NCI-H226 (cell line): ENCODE measurements around the gene ADORA1.

Experiments
- DNase-seq: peaks from one replicate; pipeline ENCODE4 v3.0.0-alpha.2; 2015

ADORA1 gene

DNA sequence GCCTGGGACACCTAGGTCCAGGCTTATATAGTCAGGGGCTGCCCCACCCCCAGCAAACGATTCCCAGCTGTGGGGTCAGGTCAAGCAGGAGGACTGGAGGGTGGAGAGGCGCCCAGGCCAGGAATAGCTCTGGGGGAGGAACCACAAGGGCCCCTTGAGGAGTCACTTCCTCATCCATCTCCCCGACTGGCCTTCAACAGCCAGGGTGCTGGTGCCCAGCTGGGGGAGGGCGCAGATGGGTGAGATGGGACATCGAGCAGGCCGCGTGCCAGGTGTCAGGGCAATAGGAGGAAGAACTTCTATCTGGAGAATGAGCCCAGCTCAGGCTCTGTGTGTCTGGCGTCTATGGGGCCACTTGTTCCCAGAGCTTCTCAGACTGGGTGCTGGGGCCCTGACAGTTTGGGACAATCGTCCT is 48.3 kb downstream of the ADORA1 start:
- DNase-seq, result no peak

DNA sequence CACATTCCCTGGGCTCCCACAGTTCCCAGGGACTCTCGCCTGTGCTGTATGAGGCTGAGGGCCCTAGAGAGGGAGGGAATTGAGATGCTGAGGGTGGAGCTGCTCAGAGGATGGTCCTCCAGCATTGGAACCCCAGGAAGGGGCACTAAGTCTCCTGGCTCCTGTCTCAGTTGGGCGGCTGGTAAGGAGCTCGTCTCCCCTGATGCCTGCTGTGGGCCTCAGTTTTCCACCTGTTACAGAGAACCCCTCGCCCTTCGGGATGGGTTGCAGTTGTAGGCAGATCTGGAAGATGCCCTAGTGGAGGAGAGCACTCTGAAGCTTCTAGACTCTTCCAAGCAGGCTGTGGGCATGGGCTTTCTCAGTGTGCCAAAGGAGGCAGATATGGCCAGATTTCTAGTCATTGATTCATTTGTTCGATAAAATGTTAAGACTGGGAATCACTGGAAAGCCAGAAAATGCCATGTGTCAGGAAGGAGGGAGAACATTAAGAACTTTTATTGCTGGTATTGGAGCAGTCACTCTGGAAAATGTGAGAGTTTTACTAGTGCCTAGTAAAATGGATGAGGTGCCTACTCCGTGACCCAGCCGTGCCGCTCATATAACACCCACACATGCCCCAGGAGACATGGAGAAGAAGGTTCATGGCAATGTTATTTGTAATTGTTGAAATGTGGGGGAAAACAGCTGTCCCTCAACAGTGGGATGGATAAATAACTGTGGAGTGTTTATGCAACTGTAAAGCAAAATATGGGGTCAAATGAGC is 48.9 kb downstream of the ADORA1 start:
- no peak for DNase-seq

DNA sequence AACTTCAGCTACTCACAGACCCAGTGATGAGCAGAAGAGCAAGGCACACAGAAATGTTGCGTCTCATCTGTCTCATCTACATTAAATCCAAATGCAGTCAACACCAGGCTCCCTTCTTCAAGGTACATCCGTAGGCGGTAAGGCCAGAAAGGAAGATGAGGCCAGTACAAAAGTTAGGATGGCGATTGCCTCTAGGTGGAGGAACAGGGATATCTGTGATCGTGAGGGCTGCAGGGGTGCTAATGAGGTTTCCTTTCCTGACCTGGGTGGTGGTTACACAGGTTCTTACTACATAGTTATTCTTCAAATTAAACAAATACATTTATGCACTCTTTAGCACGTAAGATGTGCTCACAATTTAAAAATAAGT is 49.5 kb downstream of the ADORA1 start:
- DNase-seq, result no peak

DNA sequence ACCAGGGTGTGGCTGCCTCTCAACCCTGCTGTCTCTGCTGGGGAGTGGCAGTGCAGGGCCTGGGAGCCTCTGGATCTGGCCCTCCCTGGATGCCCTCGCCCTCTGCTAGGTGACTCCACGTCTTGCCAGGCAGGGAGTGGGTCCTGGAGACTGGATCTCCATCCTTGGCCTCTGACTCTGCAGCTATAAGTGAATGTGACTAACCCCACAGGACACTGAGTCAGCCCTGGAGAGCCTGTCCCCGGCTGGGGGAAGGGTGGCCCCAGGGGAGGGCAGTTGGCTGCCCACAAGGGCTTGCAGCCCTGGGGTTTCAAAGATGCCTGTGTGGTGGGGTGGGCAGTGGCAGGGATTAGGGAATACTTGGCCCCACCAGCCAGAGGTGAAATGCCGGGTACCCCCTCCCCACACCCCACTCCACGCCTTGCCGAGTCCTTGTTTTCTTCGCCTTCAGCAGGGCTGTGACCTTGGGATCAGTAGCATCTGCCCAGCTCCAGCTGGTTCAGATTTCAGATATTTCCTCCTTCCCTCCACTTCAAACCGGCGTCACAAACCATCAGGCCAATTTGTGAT is 50.0 kb downstream of the ADORA1 start:
- no peak for DNase-seq

DNA sequence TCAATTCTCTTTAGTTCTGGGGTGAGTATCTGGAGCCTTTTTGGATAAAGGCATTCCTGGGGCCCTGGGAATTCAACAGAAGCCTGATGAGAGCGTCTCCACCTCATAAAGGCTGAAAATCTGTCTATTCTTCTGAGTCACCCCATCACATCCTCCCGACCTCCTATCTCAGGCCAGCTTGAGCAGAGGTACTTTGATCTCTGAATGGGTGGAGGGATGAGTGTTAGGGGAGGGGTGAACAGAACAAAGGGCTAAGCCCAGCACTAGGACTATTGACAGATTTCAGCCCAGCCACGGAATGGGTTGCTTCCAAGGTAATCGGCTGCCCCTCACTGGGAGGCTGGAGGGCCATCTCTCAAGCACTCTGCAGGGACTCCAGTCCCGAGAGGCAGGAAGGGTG is 50.6 kb downstream of the ADORA1 start:
- DNase-seq, result peak; percentile 17

DNA sequence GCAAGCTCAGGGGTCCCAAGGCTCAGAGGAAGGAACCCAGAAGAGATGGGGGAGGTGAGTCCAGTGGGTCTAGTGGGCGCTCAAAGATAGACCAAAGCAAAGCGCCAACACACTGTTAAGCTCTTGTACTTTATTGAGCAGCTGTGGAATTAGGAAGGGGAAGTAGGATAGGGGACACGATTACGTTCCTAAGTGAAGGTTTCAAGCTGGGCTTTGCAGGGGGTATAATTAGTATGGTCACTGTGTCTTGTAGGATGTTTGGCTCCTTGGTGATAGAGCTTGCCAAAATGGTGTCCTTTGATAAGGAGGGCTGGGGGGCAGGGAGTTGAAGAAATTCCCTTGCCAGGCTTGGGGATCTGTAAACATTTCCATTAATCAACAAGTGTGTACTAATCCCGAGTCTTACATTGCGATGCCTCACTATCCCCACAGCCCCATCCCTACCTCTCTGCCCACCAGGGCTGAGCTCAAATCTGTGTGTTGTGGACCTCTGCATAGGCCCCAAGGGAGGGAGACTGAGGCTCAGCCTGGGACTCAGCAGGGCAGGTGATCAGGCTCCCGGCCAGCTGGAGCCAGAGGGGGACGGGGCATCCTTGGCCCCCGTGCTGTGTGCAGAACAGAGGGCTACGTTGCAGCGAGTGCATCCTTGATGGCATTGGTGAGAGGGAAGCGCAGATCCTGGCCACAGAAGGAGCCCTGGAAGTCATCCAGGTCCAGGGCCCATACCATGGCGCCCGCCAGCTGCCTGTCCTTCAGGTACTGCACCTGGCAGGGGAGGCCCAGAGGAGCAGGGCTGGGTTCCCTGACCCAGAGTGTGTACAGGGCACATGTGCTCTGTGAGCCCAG is 51.5 kb downstream of the ADORA1 start:
- no peak for DNase-seq

DNA sequence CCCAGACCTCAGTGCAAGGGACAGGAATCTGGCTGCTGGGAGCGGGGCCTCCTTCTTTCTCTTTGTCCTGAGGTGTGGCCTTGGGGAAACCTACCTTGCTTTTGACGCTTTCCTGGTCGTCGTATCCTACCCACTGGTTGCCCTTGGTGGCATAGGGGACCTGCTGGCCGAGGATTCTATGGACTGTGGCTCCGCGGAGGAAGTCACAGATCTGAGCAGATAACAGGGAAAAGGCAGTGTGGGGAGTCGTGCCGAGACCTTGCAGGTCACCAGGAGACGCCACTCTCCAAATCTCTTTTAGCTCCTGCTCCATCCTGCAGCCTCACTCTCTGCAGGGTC is 52.1 kb downstream of the ADORA1 start:
- DNase-seq, result no peak

DNA sequence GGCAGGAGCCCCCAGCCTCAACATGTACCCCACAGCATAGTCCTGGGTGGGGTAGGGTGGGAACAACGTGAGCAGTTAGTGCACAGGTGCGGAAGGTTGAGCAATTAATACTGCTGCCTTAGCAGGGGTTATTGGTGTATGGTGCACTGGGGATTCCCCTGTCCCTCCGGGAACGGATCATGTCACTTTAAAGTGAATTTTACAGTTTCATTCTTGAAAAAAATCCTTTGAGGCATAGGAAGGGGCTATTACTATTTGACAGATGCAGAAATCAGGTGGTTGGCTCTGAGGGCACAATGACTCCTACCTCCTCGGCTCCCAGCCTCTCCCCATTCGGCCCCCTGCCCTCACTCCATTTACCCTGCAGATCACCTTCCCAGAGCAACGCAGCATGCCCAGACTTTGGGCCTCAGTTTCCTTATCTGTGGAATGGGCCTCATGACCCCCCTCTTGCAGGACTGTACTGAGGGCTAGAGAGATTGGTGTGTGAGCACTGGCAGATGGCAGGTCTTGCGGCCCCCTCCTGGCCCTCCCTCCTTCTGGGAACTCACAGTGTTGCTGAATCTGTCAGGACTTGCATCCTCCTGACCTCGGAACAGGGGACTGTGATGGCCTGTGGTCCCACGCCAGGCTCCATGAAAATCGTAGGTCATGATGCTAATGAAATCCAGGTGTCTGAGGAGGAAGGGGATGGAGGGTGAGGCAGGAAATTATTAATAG is 53.2 kb downstream of the ADORA1 start:
- no peak for DNase-seq

DNA sequence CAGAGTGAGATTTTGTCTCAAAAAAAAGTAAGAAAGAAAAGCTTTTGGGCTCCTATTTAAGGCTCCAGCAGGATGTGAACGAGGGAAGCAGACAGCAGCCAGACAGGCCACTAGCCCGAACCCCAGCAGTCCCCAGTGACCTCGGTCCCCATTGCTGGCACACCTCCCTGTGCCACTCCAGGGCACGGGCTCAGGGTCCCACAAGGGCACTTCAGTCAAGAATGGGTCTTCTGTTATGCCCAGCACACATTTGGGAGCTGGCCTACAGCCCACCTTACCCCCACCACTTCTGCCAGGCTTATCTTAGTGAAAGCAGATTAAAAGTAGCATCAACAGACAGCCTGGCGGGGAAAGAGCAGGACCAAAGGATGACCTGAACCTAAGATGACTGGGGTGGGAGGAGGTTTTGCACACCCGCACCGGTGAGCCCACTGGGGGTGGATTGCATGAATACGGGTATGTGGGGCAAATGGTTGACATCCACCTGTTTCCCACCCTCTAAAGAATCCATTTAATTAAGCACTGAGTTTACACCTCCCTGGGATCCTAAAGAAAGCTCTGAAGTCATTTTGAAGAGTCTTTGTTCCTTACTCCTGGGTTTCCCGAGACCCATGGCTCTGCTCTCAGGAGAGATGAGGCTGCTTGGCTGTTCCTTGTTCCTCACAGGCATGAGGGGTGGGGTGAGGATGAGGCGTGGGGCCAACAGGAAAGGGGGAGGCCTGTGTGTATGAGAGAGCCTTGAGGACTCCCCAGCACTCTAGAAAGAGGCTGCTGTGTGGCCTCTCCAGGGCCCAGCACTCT is 54.3 kb downstream of the ADORA1 start:
- no peak for DNase-seq

DNA sequence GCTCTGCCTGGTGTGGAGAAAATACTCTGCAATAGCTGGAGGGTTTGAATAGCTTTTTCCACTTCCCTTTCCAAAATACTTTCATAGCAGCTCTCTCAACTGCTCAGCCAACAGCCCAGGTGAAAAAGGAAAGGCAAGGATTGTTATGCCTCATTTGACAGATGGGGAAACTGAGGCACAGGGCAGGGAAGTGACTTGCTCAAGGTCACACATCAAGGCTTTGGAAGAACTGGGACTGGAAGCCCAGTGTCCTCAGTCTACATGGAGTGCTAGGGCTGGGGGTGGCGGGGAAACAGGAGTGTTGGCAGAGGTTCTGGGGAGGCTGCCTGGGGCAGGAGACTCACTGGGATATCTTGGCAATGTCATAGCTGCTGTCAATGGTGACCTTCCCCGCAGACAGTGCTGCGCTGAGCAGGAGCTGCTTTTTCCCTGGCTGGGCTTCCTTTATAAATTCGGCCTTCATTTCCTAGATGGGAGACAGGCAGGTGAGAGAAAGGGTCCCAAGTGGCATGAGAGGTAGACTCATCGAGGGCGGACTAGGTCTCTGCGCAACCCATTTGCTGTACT is 54.9 kb downstream of the ADORA1 start:
- no peak for DNase-seq

DNA sequence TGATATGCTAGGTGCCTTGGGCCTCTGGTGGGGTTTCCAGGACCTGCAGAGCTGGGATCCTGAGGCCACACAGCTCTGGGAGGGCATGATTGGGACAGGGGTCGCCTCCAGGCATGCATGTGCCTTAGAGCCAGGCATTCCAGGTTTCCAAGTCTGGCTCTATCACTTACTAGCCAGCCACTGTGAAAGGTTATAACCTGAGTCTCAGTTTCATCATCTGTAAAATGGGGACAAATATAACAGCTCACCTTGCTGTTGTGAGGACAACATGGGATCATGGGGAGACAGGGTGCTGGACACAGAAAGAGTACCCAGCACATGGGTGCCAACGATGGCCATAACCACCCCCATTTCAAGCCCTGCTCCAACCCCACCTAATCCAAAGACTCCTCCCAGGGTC is 56.3 kb downstream of the ADORA1 start:
- no peak for DNase-seq

DNA sequence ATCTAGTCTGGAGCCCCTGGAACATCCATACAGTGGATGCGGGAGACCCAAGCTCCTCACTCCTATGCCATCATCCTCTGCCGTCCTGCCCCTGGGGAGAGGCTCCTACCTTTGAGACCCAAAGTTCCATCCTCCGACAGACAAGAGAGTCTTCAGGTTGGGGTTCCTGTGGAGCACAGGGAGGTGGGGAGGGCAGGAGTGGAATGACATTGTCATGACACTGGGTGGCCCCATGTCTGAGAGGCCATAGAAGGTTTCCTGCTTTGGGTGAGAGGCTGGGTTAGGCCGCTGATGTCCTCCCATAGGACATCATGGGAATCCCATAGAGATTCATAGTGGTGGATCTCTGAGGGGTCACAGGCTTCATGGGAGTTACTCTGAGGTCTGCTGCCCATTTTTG is 56.9 kb downstream of the ADORA1 start:
- no peak for DNase-seq

DNA sequence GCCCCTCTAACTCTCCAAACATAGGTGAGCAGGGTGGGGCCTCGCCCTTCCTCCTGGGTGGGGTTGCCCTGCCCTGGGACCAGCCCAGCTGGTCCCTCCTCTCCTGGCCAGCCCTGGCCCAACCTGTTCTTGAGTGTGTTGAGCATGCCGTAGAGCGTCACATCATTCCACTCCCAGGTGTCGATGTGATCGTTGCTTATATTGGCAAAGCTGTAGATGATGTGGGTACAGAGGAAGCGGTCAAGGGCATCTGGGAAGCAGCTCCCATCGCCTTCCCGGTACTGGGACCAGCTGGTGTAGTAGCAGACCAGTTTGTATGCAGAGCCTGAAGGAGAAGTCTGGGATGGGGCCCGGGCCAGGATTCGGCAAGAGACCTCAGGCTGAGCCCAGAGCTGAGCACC is 57.5 kb downstream of the ADORA1 start:
- no peak for DNase-seq

DNA sequence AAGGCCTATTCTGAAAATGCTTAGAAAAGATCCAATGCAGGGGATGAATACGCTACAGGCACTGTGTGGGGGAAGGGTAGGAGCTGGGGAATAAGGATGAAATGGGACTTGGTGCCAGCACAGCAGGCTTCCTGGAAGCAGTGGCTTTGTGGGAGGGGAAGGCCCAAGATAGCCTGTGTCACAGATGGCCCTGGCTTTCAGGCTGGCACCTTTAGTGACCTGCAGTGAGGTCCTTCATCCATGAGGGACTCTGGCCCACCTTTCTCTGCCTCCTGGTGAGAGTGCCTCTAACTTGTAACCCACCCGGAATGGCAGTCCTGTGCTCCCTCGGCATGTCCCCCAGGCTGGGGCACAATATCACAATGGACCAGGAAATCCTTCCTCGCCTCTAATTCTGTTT is 58.1 kb downstream of the ADORA1 start:
- DNase-seq, result no peak

DNA sequence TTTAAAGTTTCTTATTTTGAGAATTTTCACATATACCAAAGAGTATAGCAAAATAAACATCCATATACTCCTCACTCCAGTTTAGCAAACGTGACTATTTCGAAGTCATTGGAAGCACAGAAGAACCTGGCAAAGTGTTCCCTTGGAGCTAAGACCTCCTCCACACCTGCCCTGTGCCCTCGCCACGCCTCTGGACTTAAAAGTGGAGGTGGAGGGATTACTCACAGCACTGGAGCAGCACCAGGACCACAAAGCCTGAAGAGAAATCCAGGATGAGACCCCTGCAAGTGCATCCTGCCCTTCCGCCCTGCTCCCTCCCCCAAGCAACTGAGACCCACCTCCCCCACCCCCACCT is 58.5 kb downstream of the ADORA1 start:
- no peak for DNase-seq

DNA sequence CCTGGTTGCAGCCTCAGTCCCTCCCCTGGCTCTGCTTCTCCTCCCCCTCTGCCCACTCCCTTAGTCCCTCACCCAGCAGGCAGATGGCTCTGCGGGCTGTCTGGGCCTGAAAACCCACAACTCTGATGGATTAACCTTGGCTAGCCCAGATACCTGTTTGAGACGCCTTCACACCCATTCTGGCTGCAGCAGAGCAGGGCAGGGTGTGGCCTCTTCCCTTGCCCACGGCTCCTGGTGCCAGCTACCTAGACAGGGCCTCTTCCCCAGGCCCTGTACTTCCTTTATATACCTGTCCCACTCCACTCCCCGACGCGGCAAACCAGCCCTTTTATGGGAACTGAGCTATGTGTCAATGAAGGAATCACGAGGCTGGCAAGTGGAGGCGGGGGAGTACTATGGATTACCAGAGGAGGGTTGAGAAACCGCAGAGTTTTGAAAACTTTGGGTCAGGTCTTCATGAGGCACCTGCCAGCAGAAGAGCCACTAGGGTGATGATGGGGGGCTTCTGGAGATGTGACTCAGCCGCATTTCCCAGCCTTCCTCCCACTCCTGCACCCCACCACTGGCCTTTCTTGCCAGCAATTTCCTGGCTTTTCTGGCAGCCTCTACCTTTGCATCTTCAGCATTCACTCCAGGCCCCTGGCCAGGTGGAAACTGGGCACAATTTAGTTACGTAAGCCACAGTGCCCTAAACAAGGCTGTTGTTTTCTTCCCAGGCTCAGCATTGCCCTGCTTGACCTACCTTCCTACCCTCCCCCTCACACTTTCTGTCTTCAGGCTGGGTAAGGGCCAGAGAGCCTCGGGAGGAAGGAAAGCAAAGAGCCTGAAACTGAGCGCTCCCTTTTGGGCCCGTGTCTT is 59.1 kb downstream of the ADORA1 start, which contains the start of gene CHI3L1:
Gene CHI3L1 (minus strand): TSS at position 259 of the 858 bp plus-strand sequence. CDS start 81 bp downstream, at position 178.
- DNase-seq, result peak; percentile 68

DNA sequence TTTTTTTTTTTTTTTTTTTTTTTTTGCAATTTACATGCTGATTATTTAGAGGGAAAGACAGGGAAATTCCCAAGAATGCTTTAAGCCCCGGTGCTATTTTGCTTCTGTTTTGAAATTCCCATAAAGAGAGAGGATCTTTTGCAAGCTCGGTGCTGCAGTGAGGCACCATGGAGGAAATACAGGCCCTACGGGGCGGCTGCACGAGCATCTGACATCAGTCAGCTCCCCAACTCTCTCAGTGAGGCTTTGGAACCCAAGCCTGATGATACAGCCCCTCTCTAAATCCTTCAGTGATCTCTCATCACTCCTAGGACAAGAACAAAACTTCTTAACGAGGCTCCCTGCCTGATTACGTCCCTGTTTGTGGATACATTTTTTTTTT is 59.8 kb downstream of the ADORA1 start:
- DNase-seq, result no peak

DNA sequence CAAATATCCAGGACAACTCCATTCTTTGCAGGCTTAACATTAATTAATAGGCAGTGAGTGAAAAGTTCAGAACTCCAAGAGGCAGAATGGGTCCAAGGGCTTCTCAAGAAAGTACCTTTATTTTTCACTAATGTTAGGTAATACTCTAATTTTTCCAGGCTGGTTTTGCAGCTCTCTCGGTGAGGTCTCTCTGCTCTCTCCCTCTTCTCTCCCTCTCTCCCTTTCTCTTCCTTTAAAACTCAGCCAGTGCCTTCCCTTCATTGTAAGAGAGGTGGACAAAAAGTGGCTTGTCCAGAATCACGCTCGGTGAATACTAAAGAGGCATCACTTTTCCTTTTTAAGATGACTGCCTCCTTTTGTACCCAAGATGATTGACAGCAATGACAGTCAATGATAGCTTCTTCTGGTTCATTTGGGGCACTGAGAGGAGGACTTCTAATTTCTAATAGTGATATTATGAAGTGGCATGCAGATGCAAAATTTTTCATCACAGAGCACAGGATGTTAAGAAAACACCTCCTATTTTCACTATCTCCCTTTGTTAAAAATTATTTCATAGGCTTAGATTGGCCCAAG is 60.3 kb downstream of the ADORA1 start:
- DNase-seq, result no peak

DNA sequence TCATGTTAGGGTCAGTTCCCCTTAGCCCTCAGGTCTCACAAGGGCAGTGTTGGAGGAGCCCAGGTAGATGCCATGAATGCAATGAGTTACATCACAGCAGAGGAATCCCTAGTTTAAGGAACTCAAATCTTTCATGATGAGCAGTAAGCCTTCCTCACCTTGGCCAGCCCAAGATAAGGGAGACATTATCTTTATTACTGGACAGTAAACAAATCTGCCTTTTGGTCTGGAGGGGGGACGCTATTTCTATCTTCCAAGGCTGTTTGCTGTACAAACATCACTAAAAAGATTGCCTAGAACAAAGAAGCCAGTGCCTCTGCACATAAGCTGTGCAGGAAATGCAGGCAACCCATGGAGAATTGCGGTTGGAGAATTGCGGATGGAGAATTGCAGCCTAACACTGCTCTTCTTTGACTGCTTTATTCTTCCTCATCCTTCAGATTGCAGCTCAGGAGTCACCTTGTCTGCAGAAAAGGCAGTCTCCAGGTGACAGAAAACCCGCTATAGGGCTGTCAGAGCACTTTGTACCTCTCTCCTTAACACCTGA is 61.2 kb downstream of the ADORA1 start:
- no peak for DNase-seq

DNA sequence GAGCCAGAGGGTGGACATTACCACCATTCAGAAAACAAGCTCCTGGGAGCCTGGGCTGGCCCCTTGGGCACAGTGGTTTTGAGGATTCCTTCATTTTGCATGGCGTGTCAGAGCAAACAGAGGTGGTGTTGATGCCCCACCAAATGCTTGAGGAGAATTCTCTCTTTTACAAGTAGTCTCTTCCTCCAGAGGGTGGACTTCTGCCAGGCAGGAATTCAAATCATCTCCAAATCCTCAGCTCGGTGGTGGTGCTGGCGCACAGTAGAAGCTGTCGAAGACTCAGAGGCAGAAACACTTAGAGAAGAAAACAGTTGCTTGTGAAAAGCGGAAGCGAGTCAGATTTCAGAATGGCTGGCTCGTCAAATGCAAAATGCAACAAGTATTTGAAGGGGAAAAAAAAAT is 62.4 kb downstream of the ADORA1 start:
- DNase-seq, result no peak

DNA sequence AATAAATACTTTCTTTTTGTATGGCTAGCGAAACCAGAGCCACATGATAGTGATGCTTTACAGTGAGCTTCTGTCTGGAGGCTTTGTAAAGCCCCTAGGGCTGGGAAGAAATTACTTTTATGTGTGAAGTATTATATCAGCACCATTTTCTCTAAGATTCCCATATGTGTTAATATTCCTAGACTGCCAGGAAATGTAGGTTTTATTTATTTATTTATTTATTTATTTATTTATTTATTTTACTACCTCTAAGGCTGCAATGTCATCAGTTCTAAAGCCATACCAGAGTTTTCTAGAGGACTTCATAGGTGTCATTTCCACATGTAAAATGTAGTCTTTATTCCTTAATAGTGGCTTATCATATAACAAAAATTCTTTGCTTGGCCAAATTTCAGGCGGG is 63.4 kb downstream of the ADORA1 start:
- no peak for DNase-seq
